Measurements from ENCODE around the gene OR51G2. TPM values are rescaled to one million over a fixed set of nuclear protein-coding genes. Genes with fewer than 3 reads are reported as not detected.

The OR51G2 gene
- total RNA-seq, 1 experiment from 2014 or later, result not detected

DNA sequence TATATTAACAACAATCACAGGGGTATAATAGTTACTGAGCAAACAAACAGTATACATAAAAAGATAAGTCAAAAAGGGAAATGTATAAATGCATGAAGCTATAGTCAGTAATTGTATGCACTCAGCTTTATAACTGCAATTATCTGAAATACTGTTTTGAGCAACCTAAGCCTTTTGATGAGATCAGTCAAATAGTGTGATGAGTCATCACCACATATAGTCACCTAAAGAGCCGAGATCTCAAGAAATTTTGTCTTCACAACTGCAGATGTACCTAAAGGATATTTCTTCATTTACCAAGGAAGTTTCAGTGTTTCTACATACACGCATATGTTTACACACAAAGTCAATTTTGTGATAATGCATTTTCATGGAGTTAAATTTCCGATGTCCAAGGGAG, 41.7 kb upstream of the OR51G2 start:
- H3K27me3 Mint-ChIP-seq (ENCODE audit: low read depth), result no peaks in the 10 kb centered on the region; the same call in none of the 2 replicates
- H3K9me3 Mint-ChIP-seq, result peaks cover 14% of the 10 kb centered on the region
- ChIA-PET CTCF (interaction anchor here (0.5 kb wide), 1 partner anchor 368 kb away, joined by 3 read pairs; no protein-coding TSS in a partner anchor), POLR2A (no interaction called here)
- H3K4me1 Mint-ChIP-seq, result no peaks in the 10 kb centered on the region
- H3K36me3 Mint-ChIP-seq, result no peaks in the 10 kb centered on the region
- TF ChIP-seq SMAD3 (CRISPR knock-in tag; IDR thresholded peaks at IDR 0.05; ENCODE audit: borderline replicate concordance), result no peak
- TF ChIP-seq, protein P1, sequence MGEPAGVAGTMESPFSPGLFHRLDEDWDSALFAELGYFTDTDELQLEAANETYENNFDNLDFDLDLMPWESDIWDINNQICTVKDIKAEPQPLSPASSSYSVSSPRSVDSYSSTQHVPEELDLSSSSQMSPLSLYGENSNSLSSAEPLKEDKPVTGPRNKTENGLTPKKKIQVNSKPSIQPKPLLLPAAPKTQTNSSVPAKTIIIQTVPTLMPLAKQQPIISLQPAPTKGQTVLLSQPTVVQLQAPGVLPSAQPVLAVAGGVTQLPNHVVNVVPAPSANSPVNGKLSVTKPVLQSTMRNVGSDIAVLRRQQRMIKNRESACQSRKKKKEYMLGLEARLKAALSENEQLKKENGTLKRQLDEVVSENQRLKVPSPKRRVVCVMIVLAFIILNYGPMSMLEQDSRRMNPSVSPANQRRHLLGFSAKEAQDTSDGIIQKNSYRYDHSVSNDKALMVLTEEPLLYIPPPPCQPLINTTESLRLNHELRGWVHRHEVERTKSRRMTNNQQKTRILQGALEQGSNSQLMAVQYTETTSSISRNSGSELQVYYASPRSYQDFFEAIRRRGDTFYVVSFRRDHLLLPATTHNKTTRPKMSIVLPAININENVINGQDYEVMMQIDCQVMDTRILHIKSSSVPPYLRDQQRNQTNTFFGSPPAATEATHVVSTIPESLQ (CRISPR knock-in tag; IDR thresholded peaks at IDR 0.05), result no peak
- TF ChIP-seq, protein P2, sequence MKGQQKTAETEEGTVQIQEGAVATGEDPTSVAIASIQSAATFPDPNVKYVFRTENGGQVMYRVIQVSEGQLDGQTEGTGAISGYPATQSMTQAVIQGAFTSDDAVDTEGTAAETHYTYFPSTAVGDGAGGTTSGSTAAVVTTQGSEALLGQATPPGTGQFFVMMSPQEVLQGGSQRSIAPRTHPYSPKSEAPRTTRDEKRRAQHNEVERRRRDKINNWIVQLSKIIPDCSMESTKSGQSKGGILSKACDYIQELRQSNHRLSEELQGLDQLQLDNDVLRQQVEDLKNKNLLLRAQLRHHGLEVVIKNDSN (CRISPR knock-in tag; IDR thresholded peaks at IDR 0.05), result no peak
- no peak for TF ChIP-seq GTF2I (CRISPR knock-in tag; conservative IDR thresholded peaks at IDR 0.05)
- TF ChIP-seq, protein P3, sequence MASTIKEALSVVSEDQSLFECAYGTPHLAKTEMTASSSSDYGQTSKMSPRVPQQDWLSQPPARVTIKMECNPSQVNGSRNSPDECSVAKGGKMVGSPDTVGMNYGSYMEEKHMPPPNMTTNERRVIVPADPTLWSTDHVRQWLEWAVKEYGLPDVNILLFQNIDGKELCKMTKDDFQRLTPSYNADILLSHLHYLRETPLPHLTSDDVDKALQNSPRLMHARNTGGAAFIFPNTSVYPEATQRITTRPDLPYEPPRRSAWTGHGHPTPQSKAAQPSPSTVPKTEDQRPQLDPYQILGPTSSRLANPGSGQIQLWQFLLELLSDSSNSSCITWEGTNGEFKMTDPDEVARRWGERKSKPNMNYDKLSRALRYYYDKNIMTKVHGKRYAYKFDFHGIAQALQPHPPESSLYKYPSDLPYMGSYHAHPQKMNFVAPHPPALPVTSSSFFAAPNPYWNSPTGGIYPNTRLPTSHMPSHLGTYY (CRISPR knock-in tag; IDR thresholded peaks at IDR 0.05), result no peak
- TF ChIP-seq ZNF219 (CRISPR knock-in tag; IDR thresholded peaks at IDR 0.05; ENCODE audit: borderline replicate concordance), result no peak
- TF ChIP-seq, protein P4, sequence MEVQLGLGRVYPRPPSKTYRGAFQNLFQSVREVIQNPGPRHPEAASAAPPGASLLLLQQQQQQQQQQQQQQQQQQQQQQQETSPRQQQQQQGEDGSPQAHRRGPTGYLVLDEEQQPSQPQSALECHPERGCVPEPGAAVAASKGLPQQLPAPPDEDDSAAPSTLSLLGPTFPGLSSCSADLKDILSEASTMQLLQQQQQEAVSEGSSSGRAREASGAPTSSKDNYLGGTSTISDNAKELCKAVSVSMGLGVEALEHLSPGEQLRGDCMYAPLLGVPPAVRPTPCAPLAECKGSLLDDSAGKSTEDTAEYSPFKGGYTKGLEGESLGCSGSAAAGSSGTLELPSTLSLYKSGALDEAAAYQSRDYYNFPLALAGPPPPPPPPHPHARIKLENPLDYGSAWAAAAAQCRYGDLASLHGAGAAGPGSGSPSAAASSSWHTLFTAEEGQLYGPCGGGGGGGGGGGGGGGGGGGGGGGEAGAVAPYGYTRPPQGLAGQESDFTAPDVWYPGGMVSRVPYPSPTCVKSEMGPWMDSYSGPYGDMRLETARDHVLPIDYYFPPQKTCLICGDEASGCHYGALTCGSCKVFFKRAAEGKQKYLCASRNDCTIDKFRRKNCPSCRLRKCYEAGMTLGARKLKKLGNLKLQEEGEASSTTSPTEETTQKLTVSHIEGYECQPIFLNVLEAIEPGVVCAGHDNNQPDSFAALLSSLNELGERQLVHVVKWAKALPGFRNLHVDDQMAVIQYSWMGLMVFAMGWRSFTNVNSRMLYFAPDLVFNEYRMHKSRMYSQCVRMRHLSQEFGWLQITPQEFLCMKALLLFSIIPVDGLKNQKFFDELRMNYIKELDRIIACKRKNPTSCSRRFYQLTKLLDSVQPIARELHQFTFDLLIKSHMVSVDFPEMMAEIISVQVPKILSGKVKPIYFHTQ (CRISPR knock-in tag; IDR thresholded peaks at IDR 0.05), result no peak
- TF ChIP-seq, protein P5, sequence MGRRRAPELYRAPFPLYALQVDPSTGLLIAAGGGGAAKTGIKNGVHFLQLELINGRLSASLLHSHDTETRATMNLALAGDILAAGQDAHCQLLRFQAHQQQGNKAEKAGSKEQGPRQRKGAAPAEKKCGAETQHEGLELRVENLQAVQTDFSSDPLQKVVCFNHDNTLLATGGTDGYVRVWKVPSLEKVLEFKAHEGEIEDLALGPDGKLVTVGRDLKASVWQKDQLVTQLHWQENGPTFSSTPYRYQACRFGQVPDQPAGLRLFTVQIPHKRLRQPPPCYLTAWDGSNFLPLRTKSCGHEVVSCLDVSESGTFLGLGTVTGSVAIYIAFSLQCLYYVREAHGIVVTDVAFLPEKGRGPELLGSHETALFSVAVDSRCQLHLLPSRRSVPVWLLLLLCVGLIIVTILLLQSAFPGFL (CRISPR knock-in tag; IDR thresholded peaks at IDR 0.05; ENCODE audit: borderline replicate concordance), result no peak
- no peak overlapping the region for H3K4me3 Mint-ChIP-seq
- ATAC-seq (no peak), DNase-seq (ENCODE audit: low spot score) (no peak)
- no peak overlapping the region for H3K27ac Mint-ChIP-seq

DNA sequence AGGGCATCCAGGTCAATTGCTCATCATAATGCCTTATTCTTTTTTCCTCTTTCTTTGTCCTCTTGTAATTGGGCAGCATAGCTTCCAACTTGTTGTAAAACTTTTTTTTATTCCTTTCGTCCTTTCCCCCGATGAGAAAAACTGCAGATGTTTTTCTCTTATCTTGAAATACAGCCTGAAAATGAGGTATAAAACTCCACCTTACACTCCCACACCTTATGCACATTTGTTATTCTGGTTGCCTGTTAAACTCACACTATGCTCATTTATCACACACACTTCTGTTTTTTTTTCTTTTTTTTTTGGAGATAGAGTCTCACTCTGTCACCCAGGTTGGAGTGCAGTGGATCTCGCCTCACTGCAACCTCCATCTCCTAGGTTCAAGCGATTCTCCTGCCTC, 38.2 kb upstream of the OR51G2 start:
- POLR2A ChIA-PET, result no interaction called here
- CTCF ChIA-PET, result no interaction called here
- Mint-ChIP-seq H3K27ac (no peak overlapping the region), H3K9me3 (no peaks in the 10 kb centered on the region), H3K36me3 (no peaks in the 10 kb centered on the region), H3K4me1 (no peaks in the 10 kb centered on the region), H3K4me3 (no peak overlapping the region), H3K27me3 (ENCODE audit: low read depth) (no peaks in the 10 kb centered on the region; the same call in 1 of the 2 replicates)
- ATAC-seq (no peak), DNase-seq (ENCODE audit: low spot score) (no peak)
- TF ChIP-seq NR3C1 (CRISPR knock-in tag; conservative IDR thresholded peaks at IDR 0.05; ENCODE audit: low read depth), result no peak
- TF ChIP-seq, protein P6, sequence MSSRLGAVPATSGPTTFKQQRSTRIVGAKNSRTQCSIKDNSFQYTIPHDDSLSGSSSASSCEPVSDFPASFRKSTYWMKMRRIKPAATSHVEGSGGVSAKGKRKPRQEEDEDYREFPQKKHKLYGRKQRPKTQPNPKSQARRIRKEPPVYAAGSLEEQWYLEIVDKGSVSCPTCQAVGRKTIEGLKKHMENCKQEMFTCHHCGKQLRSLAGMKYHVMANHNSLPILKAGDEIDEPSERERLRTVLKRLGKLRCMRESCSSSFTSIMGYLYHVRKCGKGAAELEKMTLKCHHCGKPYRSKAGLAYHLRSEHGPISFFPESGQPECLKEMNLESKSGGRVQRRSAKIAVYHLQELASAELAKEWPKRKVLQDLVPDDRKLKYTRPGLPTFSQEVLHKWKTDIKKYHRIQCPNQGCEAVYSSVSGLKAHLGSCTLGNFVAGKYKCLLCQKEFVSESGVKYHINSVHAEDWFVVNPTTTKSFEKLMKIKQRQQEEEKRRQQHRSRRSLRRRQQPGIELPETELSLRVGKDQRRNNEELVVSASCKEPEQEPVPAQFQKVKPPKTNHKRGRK (CRISPR knock-in tag; IDR thresholded peaks at IDR 0.05; ENCODE audit: borderline replicate concordance), result no peak
- TF ChIP-seq MYBL2 (CRISPR knock-in tag; IDR thresholded peaks at IDR 0.05), result no peak
- TF ChIP-seq ELF4 (CRISPR knock-in tag; IDR thresholded peaks at IDR 0.05; ENCODE audit: low read depth), result no peak
- TF ChIP-seq, protein P7, sequence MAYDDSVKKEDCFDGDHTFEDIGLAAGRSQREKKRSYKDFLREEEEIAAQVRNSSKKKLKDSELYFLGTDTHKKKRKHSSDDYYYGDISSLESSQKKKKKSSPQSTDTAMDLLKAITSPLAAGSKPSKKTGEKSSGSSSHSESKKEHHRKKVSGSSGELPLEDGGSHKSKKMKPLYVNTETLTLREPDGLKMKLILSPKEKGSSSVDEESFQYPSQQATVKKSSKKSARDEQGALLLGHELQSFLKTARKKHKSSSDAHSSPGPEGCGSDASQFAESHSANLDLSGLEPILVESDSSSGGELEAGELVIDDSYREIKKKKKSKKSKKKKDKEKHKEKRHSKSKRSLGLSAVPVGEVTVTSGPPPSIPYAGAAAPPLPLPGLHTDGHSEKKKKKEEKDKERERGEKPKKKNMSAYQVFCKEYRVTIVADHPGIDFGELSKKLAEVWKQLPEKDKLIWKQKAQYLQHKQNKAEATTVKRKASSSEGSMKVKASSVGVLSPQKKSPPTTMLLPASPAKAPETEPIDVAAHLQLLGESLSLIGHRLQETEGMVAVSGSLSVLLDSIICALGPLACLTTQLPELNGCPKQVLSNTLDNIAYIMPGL (CRISPR knock-in tag; IDR thresholded peaks at IDR 0.05), result no peak
- no peak for TF ChIP-seq NFATC4 (CRISPR knock-in tag; IDR thresholded peaks at IDR 0.05)
- TF ChIP-seq ZNF317 (CRISPR knock-in tag; IDR thresholded peaks at IDR 0.05; ENCODE audit: borderline replicate concordance, low read depth), result no peak
- TF ChIP-seq NR1H2 (CRISPR knock-in tag; IDR thresholded peaks at IDR 0.05), result no peak
- no peak for TF ChIP-seq RORB (CRISPR knock-in tag; IDR thresholded peaks at IDR 0.05)
- TF ChIP-seq, protein P3 (CRISPR knock-in tag; IDR thresholded peaks at IDR 0.05), result no peak
- TF ChIP-seq, protein P8, sequence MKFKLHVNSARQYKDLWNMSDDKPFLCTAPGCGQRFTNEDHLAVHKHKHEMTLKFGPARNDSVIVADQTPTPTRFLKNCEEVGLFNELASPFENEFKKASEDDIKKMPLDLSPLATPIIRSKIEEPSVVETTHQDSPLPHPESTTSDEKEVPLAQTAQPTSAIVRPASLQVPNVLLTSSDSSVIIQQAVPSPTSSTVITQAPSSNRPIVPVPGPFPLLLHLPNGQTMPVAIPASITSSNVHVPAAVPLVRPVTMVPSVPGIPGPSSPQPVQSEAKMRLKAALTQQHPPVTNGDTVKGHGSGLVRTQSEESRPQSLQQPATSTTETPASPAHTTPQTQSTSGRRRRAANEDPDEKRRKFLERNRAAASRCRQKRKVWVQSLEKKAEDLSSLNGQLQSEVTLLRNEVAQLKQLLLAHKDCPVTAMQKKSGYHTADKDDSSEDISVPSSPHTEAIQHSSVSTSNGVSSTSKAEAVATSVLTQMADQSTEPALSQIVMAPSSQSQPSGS (CRISPR knock-in tag; IDR thresholded peaks at IDR 0.05; ENCODE audit: borderline replicate concordance, low read depth), result no peak

All from WTC11 (cell line).